HG03469 (cell line): ENCODE measurements around the gene METAP1D.
"Not testable (repeated sequence)": the region's sequence is repeated elsewhere in the genome, so short reads cannot be mapped to it uniquely, and the experiment has no call there.

Experiments used
- ATAC-seq: cut with Tn5 transposase; IDR thresholded peaks from one replicate; pipeline ENCODE4 v1.9.1; 2021; ENCODE audit warnings: mild to moderate bottlenecking, moderate library complexity, moderate number of reproducible peaks; ENCODE audit not compliant: unreplicated experiment

Gene METAP1D

DNA sequence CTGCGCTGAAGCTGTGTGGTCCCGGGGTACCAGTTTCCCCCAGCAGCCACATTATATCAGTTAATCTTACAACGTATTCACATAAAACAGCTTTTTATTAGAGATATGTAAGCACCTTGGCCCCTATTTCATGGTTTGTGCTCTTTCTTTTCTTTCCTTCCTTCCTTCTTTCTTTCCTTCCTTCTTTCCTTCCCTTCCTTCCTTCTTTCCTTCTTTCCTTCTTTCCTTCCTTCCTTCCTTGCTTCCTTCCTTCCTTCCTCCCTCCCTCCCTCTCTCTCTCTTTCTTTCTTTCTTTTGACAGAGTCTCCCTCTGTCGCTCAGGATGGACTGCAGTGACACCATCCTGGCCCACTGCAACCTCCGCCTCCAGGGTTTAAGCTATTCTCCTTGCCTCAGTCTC is 3.7 kb upstream of the METAP1D start:
- ATAC-seq, result no peak

- ATAC-seq, result not testable (repeated sequence)
Observed at GRCh38 chr2:171997031-171997430, 2.7 kb upstream of the METAP1D start.

DNA sequence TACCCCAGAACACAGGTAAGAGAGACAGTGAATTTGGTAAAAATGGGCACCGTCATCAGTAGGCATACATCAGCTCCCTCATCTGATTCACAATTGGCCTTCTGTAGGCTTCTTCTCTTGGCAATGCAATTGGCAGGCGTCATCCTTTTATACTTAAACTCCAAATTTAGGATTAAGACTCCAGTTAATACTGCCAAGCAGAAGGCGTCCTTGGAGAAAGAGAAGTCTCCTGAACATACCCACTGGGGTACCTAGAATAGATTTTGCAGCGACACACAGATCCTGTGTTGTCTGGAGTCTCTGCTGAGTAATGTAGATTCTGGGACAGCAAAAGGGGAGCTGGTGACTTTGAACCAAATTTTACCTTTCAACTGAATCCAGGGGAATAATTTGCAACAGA is 592 bp upstream of the METAP1D start:
- ATAC-seq, result no peak

DNA sequence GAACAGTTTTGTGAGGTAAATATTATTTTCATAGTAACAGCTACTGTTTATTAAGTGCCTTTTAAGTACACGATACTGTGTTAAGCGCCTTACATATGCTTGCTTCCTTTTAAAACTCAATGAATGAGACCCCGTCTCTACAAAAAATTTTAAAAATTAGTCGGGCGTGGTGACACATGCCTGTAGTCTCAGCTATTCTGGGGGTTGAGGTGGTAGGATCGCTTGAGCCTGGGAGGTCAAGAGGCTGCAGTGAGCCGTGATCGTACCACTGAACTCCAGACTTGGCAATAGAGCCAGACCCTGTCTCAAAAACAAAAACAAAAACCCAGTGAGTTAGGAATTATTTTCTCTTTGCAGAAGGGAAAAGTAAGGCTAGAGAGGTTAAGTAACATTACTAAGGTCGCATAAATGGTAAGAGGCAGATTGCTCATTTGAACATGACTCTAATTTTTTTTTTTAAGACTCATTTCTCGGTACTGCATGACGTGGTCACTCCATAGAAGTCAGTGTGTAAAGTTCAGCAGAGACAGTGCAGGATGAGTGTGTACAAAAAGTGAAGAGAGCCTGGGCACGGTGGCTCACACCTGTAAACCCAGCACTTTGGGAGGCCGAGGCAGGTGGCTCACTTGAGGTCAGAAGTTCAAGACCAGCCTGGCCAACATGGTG is 1.1 kb downstream of the METAP1D start:
- no peak for ATAC-seq

- ATAC-seq, result no peak
Observed at GRCh38 chr2:172007372-172007771, 7.6 kb downstream of the METAP1D start.

GRCh38 chr2:172009823-172010222 is 10.1 kb downstream of the METAP1D start:
- ATAC-seq, result no peak

- ATAC-seq, result no peak
Observed at GRCh38 chr2:172011812-172012575, 12.2 kb downstream of the METAP1D start.

- ATAC-seq, result no peak
Observed at GRCh38 chr2:172012677-172013391, 13.1 kb downstream of the METAP1D start.

DNA sequence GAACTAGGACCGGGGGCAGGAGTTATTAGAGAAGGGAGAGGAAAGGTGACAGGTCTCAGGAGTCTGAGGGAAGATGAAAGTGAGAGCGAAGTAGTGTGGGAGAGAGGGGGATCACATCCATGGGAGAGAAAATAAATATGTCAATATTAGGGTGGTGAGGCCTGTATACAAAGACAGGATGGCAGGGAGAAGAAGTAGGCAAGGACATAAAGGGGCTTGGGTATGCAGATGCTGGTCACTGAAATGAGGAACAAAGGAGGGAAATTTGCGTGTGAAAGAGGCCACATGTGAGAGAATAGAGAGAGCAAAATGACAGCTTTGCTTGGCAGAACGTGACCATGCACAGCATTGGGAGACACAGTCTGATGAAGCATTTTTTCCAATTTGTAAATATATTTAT is 13.6 kb downstream of the METAP1D start:
- ATAC-seq, result peak; percentile 83

GRCh38 chr2:172021074-172021931 is 21.6 kb downstream of the METAP1D start:
- ATAC-seq, result no peak

DNA sequence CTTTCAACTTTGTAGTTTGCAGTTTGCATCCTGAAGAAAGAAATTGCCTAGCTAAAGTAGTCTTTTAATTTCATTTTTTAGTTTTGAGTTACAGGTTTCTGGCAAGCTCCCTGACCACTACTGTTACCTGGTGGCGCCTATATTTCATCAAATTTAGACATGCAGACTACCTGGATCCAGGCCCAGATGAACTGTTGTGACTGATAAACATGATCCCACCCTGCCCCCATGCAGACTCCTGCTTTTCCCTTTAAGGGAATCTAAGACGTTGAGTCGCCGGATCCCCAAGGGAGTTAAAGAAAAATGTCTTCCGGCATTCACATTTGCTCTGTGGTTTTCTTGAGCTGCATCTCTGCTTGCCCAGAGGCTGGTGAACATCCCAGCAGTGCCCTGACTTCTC is 22.2 kb downstream of the METAP1D start:
- no peak for ATAC-seq

GRCh38 chr2:172031536-172031935 is 31.8 kb downstream of the METAP1D start:
- no peak for ATAC-seq

- no peak for ATAC-seq
Observed at GRCh38 chr2:172038121-172038520, 38.4 kb downstream of the METAP1D start.

GRCh38 chr2:172038604-172039003 is 38.9 kb downstream of the METAP1D start:
- ATAC-seq, result no peak

- no peak for ATAC-seq
Observed at GRCh38 chr2:172039011-172039704, 39.4 kb downstream of the METAP1D start.

- no peak for ATAC-seq
Observed at GRCh38 chr2:172040311-172040710, 40.6 kb downstream of the METAP1D start.

DNA sequence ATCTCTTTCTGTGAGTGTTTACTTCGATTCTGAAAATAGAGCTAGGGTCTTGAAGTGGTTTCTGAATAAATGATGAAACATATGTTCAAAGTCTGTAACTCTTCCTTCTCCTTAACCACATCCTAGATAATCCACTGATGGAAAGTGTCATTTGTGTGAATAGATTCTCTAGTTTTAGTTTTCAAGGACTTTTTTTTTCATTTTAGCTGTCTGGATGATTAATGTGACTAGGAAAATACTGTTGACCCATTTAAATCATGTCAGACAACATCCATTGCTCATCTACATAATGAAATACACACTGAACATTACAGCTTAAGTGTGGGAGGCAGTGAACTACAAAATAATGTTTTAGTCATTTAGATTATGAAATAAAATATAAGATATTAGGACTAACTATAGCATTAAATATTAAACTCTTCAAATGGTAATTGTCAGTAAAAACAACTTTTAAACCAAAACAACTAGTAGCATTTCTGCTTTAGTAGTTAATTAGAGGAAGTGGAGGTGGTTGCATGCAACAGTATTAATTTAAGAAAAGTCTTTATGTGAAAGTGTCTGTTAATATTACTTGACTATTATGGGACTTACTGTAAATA is 46.4 kb downstream of the METAP1D start:
- ATAC-seq, result no peak

GRCh38 chr2:172046866-172047565 is 47.3 kb downstream of the METAP1D start:
- ATAC-seq, result no peak
